ENCODE results near the gene PARD3. TPM values are rescaled to one million over a fixed set of nuclear protein-coding genes. Genes with fewer than 3 reads are reported as not detected.
A peak's percentile ranks its signal among the peaks of the same experiment; 100 is the strongest.

The PARD3 gene
- total RNA-seq, 4 donors from 2014 or later: 27.3 to 65.3 (median 55.6) TPM

GRCh38 chr10:34288634-34289033, 526.5 kb downstream of the PARD3 start:
- in situ Hi-C loops (cut with MboI; ENCODE audit: low pct_ligation_motif_present in 1 of 4, low pct_unique_long_range_greater_than_20kb in 1 of 4, low sequenced_read_pairs in 3 of 4) (no loop called here), intact Hi-C loops (cut with DNase I; ENCODE audit: low total_unique reads) (loop anchor here (10.0 kb wide), 1 partner anchor 346 kb away; no protein-coding TSS in a partner anchor)
- Histone ChIP-seq H3K4me3 (no peak overlapping the region), H3K9me3 (no peaks in the 10 kb centered on the region), H3K4me1 (peaks cover 0 to 4% (median 0%) of the 10 kb centered on the region in 4 donors), H3K27ac (no peak overlapping the region), H3K36me3 (no peaks in the 10 kb centered on the region), H3K27me3 (no peaks in the 10 kb centered on the region)
- DNase-seq: no peak
- 64 to 100% methylated on average over 1 to 3 of the region's 3 CpGs for WGBS, 2 donors (ENCODE audit: low coverage in 1 of 2)
- TF ChIP-seq POLR2A (IDR thresholded peaks at IDR 0.05) (no peak), POLR2AphosphoS5 (IDR thresholded peaks at IDR 0.05) (no peak), CTCF (IDR thresholded peaks at IDR 0.05) (no peak), EP300 (IDR thresholded peaks at IDR 0.05; ENCODE audit: low read depth) (no peak)

- TF ChIP-seq POLR2A (IDR thresholded peaks at IDR 0.05) (no peak), CTCF (IDR thresholded peaks at IDR 0.05) (no peak), EP300 (IDR thresholded peaks at IDR 0.05; ENCODE audit: low read depth) (no peak), POLR2AphosphoS5 (IDR thresholded peaks at IDR 0.05) (no peak)
- no peaks in the 10 kb centered on the region for H3K9me3 ChIP-seq
- 75% methylated on average over 3 of the region's 3 CpGs; no CpG with 5 or more reads in 1 of the 2 donors for WGBS, 2 donors (ENCODE audit: low coverage in 1 of 2)
- no peak overlapping the region for H3K4me3 ChIP-seq
- intact Hi-C loops (cut with DNase I; ENCODE audit: low total_unique reads): loop anchor here (10.0 kb wide), 1 partner anchor 349 kb away; no protein-coding TSS in a partner anchor
- DNase-seq: no peak
- no peaks in the 10 kb centered on the region for H3K4me1 ChIP-seq
- in situ Hi-C loops (cut with MboI; ENCODE audit: low pct_ligation_motif_present in 1 of 4, low pct_unique_long_range_greater_than_20kb in 1 of 4, low sequenced_read_pairs in 3 of 4): no loop called here
- H3K36me3 ChIP-seq: no peaks in the 10 kb centered on the region
- H3K27ac ChIP-seq: no peak overlapping the region
- H3K27me3 ChIP-seq: no peaks in the 10 kb centered on the region
Observed at GRCh38 chr10:34286136-34286739, 528.9 kb downstream of the PARD3 start.

- Histone ChIP-seq H3K4me1 (no peaks in the 10 kb centered on the region), H3K36me3 (no peaks in the 10 kb centered on the region), H3K9me3 (no peaks in the 10 kb centered on the region), H3K4me3 (no peak overlapping the region), H3K27ac (peak overlapping the region in 3 of 4 donors; percentile 37 to 58 (median 47)), H3K27me3 (no peaks in the 10 kb centered on the region)
- no peak for DNase-seq
- intact Hi-C loops (cut with DNase I; ENCODE audit: low total_unique reads): loop anchor here (10.0 kb wide), 1 partner anchor 353 kb away; no protein-coding TSS in a partner anchor
- TF ChIP-seq POLR2A (IDR thresholded peaks at IDR 0.05) (no peak), EP300 (IDR thresholded peaks at IDR 0.05; ENCODE audit: low read depth) (no peak), POLR2AphosphoS5 (IDR thresholded peaks at IDR 0.05) (no peak), CTCF (IDR thresholded peaks at IDR 0.05) (no peak)
- in situ Hi-C loops (cut with MboI; ENCODE audit: low pct_ligation_motif_present in 1 of 4, low pct_unique_long_range_greater_than_20kb in 1 of 4, low sequenced_read_pairs in 3 of 4): no loop called here
- 73 to 75% methylated on average over 3 of the region's 3 CpGs for whole genome bisulfite sequencing, 2 donors (ENCODE audit: low coverage in 1 of 2)
Observed at GRCh38 chr10:34281661-34282582, 533.2 kb downstream of the PARD3 start.
